Measurements from ENCODE around the gene CFAP97D1.

Gene CFAP97D1

DNA sequence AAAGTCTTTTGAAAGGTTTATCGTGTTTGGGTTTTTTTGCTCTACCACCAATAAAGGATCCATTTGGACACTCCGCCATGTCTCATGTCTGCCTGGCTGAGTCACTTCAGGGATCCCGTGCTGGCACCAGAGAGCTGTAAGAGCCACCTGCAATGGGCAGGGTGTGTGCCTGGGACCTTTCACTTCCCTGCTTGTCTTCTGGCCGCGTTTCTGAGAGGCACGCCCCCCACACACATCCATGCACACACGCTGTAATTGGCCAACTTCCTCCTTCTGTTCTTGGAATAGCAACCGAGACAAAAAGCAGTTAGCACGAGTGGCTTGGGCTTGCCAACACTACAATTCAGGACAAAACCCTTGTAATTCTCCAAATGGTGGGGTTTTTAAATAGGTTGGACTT, 11.9 kb upstream of the CFAP97D1 start:
- POLR2A ChIA-PET = no interaction called here
- no peak for TF ChIP-seq L3MBTL2 (conservative IDR thresholded peaks at IDR 0.05)
- no peak for TF ChIP-seq FOXA1 (IDR thresholded peaks at IDR 0.05)
- no peak for TF ChIP-seq ZNF384 (IDR thresholded peaks at IDR 0.05)
- no peak for DNase-seq (ENCODE audit: extremely low spot score)
- CTCF ChIA-PET = interaction anchor here (2.9 kb wide), 1 partner anchor 78 kb away, joined by 15 read pairs; the partner anchor contains the start of gene CD300LG

DNA sequence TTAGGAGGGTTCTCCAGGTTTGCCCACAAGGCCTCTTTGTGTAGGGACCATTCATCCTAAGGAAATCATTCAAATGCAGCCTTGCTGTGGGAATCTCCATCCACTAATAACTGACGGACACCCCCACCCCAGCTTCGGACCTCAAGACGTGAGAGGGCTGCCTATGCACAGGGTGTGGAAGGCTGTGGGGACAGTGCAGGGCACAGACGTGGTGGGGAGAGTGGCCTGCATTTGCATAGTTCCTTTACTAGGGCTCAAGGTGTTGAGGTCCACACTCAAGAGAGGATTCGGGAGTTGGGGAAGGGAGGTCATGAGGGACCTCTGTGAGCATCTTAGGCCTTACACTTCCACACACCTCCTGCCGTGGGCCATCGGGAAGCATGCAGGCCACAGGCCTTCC, 11.3 kb upstream of the CFAP97D1 start:
- no peak for DNase-seq (ENCODE audit: extremely low spot score)
- ChIA-PET CTCF (no interaction called here), POLR2A (no interaction called here)
- TF ChIP-seq ARNT (IDR thresholded peaks at IDR 0.05) (no peak), NFRKB (IDR thresholded peaks at IDR 0.05) (no peak), FOXA1 (IDR thresholded peaks at IDR 0.05) (no peak), TARDBP (IDR thresholded peaks at IDR 0.05) (no peak), SUZ12 (IDR thresholded peaks at IDR 0.05) (no peak), LEF1 (IDR thresholded peaks at IDR 0.05; ENCODE audit: borderline replicate concordance) (no peak), L3MBTL2 (conservative IDR thresholded peaks at IDR 0.05) (no peak), BHLHE40 (IDR thresholded peaks at IDR 0.05; ENCODE audit: borderline replicate concordance) (no peak), ELF4 (IDR thresholded peaks at IDR 0.05) (no peak), ZNF384 (IDR thresholded peaks at IDR 0.05) (no peak), FOXM1 (IDR thresholded peaks at IDR 0.05; ENCODE audit: borderline replicate concordance) (no peak), CTBP1 (IDR thresholded peaks at IDR 0.05; ENCODE audit: borderline replicate concordance) (no peak), SP1 (IDR thresholded peaks at IDR 0.05) (no peak), HDGF (IDR thresholded peaks at IDR 0.05; ENCODE audit: borderline replicate concordance) (no peak), FOXK2 (IDR thresholded peaks at IDR 0.05) (no peak)
- TF ChIP-seq, protein P1, sequence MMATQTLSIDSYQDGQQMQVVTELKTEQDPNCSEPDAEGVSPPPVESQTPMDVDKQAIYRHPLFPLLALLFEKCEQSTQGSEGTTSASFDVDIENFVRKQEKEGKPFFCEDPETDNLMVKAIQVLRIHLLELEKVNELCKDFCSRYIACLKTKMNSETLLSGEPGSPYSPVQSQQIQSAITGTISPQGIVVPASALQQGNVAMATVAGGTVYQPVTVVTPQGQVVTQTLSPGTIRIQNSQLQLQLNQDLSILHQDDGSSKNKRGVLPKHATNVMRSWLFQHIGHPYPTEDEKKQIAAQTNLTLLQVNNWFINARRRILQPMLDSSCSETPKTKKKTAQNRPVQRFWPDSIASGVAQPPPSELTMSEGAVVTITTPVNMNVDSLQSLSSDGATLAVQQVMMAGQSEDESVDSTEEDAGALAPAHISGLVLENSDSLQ (IDR thresholded peaks at IDR 0.05) = no peak

DNA sequence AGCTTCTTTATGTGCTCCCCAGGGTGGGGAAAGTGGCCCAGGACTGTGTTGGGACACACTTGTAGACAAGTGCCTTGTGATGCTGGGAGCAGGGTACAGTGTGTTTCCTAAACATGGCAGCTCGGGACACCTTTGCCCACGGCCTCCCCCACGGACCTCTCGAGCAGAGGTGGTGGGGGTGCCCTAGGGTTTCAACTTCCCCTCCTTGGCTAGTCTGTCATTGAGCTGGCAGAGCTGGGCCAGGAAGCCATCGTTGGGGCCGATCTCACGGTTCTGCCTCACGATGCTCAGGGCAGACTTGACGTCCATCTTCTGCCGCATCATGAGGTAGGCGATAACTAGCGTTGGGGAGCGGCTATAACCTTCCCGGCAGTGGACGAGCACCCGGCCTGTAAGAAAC, 10.8 kb upstream of the CFAP97D1 start:
- TF ChIP-seq FOXK2 (IDR thresholded peaks at IDR 0.05) (no peak), ARNT (IDR thresholded peaks at IDR 0.05) (no peak), FOXA1 (IDR thresholded peaks at IDR 0.05) (no peak), ELF4 (IDR thresholded peaks at IDR 0.05) (no peak), SUZ12 (IDR thresholded peaks at IDR 0.05) (no peak), HDGF (IDR thresholded peaks at IDR 0.05; ENCODE audit: borderline replicate concordance) (no peak), TARDBP (IDR thresholded peaks at IDR 0.05) (no peak), ZNF384 (IDR thresholded peaks at IDR 0.05) (no peak), LEF1 (IDR thresholded peaks at IDR 0.05; ENCODE audit: borderline replicate concordance) (no peak), BHLHE40 (IDR thresholded peaks at IDR 0.05; ENCODE audit: borderline replicate concordance) (no peak), CTBP1 (IDR thresholded peaks at IDR 0.05; ENCODE audit: borderline replicate concordance) (no peak), FOXM1 (IDR thresholded peaks at IDR 0.05; ENCODE audit: borderline replicate concordance) (no peak), L3MBTL2 (conservative IDR thresholded peaks at IDR 0.05) (no peak), NFRKB (IDR thresholded peaks at IDR 0.05) (no peak), SP1 (IDR thresholded peaks at IDR 0.05) (no peak)
- TF ChIP-seq, protein P1 (IDR thresholded peaks at IDR 0.05) = no peak
- no peak for DNase-seq (ENCODE audit: extremely low spot score)
- ChIA-PET CTCF (interaction anchor here (1.1 kb wide), 1 partner anchor 75 kb away, joined by 3 read pairs; no protein-coding TSS in a partner anchor), POLR2A (no interaction called here)

DNA sequence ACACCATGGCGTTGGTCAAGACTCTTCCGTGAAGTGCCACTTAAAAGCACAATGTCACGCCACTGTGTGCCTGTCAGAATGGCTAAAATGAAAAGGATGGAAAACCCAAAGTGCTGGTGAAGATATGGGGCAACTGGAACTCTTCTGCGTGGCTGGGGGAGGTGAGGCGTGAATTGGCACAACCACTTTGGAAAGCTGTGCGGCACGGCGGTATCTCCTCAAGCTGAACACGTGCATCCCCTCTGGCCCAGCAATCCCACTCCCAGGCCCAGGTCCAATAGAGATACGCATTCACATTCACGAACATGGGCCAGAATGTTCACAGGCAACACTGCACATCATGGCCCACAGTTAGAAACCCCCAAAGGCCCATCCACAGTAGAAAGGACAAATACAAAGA, 10.4 kb upstream of the CFAP97D1 start:
- ChIA-PET POLR2A (no interaction called here), CTCF (interaction anchor here (1.1 kb wide), 1 partner anchor 75 kb away, joined by 3 read pairs; no protein-coding TSS in a partner anchor)
- no peak for DNase-seq (ENCODE audit: extremely low spot score)
- TF ChIP-seq NFRKB (IDR thresholded peaks at IDR 0.05) (no peak), SP1 (IDR thresholded peaks at IDR 0.05) (no peak), TARDBP (IDR thresholded peaks at IDR 0.05) (no peak), FOXA1 (IDR thresholded peaks at IDR 0.05) (no peak), LEF1 (IDR thresholded peaks at IDR 0.05; ENCODE audit: borderline replicate concordance) (no peak), ELF4 (IDR thresholded peaks at IDR 0.05) (no peak), HDGF (IDR thresholded peaks at IDR 0.05; ENCODE audit: borderline replicate concordance) (no peak), FOXM1 (IDR thresholded peaks at IDR 0.05; ENCODE audit: borderline replicate concordance) (no peak)

DNA sequence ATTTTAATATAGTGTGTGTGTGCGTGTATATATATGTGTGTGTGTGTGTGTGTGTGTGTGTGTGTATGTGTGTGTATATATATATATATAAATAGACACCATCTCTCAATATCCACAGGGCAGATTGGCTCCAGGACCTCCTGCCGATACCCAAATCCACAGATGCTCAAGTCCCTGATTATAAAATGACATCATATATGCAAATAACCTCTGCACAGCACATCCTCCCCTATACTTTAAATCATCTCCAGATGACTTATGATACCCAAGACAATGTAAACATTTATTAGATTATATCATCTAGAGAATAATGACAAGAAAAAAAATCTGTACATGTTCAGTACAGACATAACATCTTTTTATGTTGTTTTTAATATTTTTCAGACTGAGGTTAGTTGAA, 9.3 kb upstream of the CFAP97D1 start:
- CTCF ChIA-PET = no interaction called here
- DNase-seq (ENCODE audit: extremely low spot score) = no peak
- POLR2A ChIA-PET = no interaction called here
- TF ChIP-seq, protein P1 (IDR thresholded peaks at IDR 0.05) = no peak
- TF ChIP-seq NFRKB (IDR thresholded peaks at IDR 0.05) (no peak), ELF4 (IDR thresholded peaks at IDR 0.05) (no peak), CTBP1 (IDR thresholded peaks at IDR 0.05; ENCODE audit: borderline replicate concordance) (no peak), BHLHE40 (IDR thresholded peaks at IDR 0.05; ENCODE audit: borderline replicate concordance) (no peak), FOXK2 (IDR thresholded peaks at IDR 0.05) (no peak)

DNA sequence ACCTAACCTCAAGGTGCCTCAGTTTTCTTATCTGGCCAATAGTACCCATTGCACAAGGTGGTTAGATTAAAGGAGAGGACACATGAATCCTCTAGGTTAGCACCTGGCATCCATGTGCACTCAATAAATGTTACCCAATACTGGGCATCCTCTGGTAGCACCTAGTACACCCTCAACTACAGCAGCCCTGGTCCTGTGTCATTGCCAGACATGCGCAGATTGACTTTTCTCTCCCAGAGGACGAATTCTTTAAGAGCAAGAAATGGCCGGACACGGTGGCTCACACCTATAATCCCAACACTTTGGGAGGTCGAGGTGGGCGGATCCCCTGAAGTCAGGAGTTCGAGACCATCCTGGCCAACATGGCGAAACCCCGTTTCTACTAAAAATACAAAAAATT, 8.8 kb upstream of the CFAP97D1 start:
- TF ChIP-seq, protein P1 (IDR thresholded peaks at IDR 0.05) = no peak
- TF ChIP-seq HDGF (IDR thresholded peaks at IDR 0.05; ENCODE audit: borderline replicate concordance) = no peak
- no peak for TF ChIP-seq ZNF384 (IDR thresholded peaks at IDR 0.05)
- no peak for TF ChIP-seq ELF4 (IDR thresholded peaks at IDR 0.05)
- TF ChIP-seq FOXK2 (IDR thresholded peaks at IDR 0.05) = no peak
- no peak for TF ChIP-seq FOXM1 (IDR thresholded peaks at IDR 0.05; ENCODE audit: borderline replicate concordance)
- no peak for TF ChIP-seq FOXA1 (IDR thresholded peaks at IDR 0.05)
- TF ChIP-seq BHLHE40 (IDR thresholded peaks at IDR 0.05; ENCODE audit: borderline replicate concordance) = no peak
- TF ChIP-seq SP1 (IDR thresholded peaks at IDR 0.05) = no peak
- TF ChIP-seq LEF1 (IDR thresholded peaks at IDR 0.05; ENCODE audit: borderline replicate concordance) = no peak
- no peak for TF ChIP-seq ARNT (IDR thresholded peaks at IDR 0.05)
- TF ChIP-seq TARDBP (IDR thresholded peaks at IDR 0.05) = no peak
- TF ChIP-seq SUZ12 (IDR thresholded peaks at IDR 0.05) = no peak
- TF ChIP-seq L3MBTL2 (conservative IDR thresholded peaks at IDR 0.05) = no peak
- TF ChIP-seq CTBP1 (IDR thresholded peaks at IDR 0.05; ENCODE audit: borderline replicate concordance) = no peak
- no peak for TF ChIP-seq NFRKB (IDR thresholded peaks at IDR 0.05)
- DNase-seq (ENCODE audit: extremely low spot score) = no peak
- CTCF ChIA-PET = no interaction called here
- POLR2A ChIA-PET = interaction anchor here (1.2 kb wide), 1 partner anchor 8 kb away, joined by 3 read pairs; the partner anchor contains the start of gene CFAP97D1

Measured in HEK293T (cell line).